AG08395 (cell line): ENCODE data around the gene ANO8.

Experiments
- DNase-seq: peaks from one replicate; pipeline ENCODE4 v3.0.0; 2012; ENCODE audit warnings: mixed read lengths, low spot score

ANO8 gene

GRCh38 chr19:17346109-17346671, 11.5 kb upstream of the ANO8 start:
- DNase-seq, result peak; percentile 83

GRCh38 chr19:17341845-17342244, 7.2 kb upstream of the ANO8 start:
- DNase-seq, result no peak

GRCh38 chr19:17341386-17341785, 6.7 kb upstream of the ANO8 start:
- DNase-seq, result no peak

GRCh38 chr19:17340871-17341357, 6.3 kb upstream of the ANO8 start:
- DNase-seq, result no peak

- no peak for DNase-seq
Observed at GRCh38 chr19:17340302-17340870, 5.7 kb upstream of the ANO8 start.

GRCh38 chr19:17339088-17339741, 4.6 kb upstream of the ANO8 start:
- DNase-seq, result no peak

GRCh38 chr19:17338433-17339078, 3.9 kb upstream of the ANO8 start:
- DNase-seq, result no peak

- DNase-seq, result no peak
Observed at GRCh38 chr19:17337675-17338432, 3.2 kb upstream of the ANO8 start.

GRCh38 chr19:17336872-17337674, 2.4 kb upstream of the ANO8 start, which contains the start of gene GTPBP3:
Gene GTPBP3, plus strand, starts transcription at chr19:17337553. Its CDS starts 59 bp downstream, at chr19:17337612.
- peak; percentile 98 for DNase-seq

- no peak for DNase-seq
Observed at GRCh38 chr19:17335575-17335974, 920 bp upstream of the ANO8 start.

GRCh38 chr19:17333611-17334413, 843 bp downstream of the ANO8 start:
- peak; percentile 90 for DNase-seq

GRCh38 chr19:17332677-17333581, 1.7 kb downstream of the ANO8 start:
- DNase-seq, result no peak

- no peak for DNase-seq
Observed at GRCh38 chr19:17332360-17332676, 2.3 kb downstream of the ANO8 start.

- DNase-seq, result no peak
Observed at GRCh38 chr19:17331045-17331558, 3.6 kb downstream of the ANO8 start.

GRCh38 chr19:17330262-17331044, 4.2 kb downstream of the ANO8 start:
- DNase-seq, result no peak

GRCh38 chr19:17329366-17330261, 5.0 kb downstream of the ANO8 start:
- no peak for DNase-seq
